ENCODE data around the gene SORCS3. TPM values are rescaled to one million over a fixed set of nuclear protein-coding genes. Genes with fewer than 3 reads are reported as not detected.

SORCS3 gene
- total RNA-seq, 3 donors from 2014 or later, result 0.60 TPM; not detected in 2

DNA sequence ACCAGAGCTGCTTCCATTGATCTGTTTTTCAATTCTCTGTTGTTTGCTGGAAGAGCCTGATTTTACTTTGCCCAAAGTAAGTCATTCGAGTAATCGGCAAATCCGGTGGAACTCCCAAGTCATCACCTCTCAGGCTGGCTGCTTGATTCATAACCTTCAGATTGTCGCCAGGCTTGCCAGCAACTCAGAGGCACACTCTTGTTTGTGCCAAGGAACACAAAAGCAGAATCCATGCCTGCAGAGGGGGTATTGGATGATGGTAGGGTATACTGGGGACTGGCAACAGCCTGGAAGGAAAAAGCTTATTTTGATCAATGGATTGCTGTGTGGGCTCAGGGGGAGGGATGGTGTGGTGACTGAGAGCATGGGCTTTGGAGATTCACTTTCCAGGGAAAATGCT, 542.4 kb downstream of the SORCS3 start:
- intact Hi-C loops (cut with DNase I, micrococcal nuclease), result no loop called here
- Histone ChIP-seq H3K4me3 (no peak overlapping the region), H3K36me3 (ENCODE audit: low read depth) (no peaks in the 10 kb centered on the region), H3K4me1 (ENCODE audit: low read depth) (no peaks in the 10 kb centered on the region), H3K9me3 (no peaks in the 10 kb centered on the region)
- no peak for ATAC-seq
- TF ChIP-seq, protein P1, sequence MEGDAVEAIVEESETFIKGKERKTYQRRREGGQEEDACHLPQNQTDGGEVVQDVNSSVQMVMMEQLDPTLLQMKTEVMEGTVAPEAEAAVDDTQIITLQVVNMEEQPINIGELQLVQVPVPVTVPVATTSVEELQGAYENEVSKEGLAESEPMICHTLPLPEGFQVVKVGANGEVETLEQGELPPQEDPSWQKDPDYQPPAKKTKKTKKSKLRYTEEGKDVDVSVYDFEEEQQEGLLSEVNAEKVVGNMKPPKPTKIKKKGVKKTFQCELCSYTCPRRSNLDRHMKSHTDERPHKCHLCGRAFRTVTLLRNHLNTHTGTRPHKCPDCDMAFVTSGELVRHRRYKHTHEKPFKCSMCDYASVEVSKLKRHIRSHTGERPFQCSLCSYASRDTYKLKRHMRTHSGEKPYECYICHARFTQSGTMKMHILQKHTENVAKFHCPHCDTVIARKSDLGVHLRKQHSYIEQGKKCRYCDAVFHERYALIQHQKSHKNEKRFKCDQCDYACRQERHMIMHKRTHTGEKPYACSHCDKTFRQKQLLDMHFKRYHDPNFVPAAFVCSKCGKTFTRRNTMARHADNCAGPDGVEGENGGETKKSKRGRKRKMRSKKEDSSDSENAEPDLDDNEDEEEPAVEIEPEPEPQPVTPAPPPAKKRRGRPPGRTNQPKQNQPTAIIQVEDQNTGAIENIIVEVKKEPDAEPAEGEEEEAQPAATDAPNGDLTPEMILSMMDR (IDR thresholded peaks at IDR 0.05), result no peak
- DNase-seq, result no peak

GRCh38 chr10:105185161-105185560, 544.1 kb downstream of the SORCS3 start:
- no peak overlapping the region for H3K4me3 ChIP-seq
- H3K4me1 ChIP-seq (ENCODE audit: low read depth), result no peaks in the 10 kb centered on the region
- H3K9me3 ChIP-seq, result no peaks in the 10 kb centered on the region
- intact Hi-C loops (cut with DNase I, micrococcal nuclease), result no loop called here
- TF ChIP-seq, protein P1 (IDR thresholded peaks at IDR 0.05), result no peak
- ATAC-seq (no peak), DNase-seq (no peak)
- no peaks in the 10 kb centered on the region for H3K36me3 ChIP-seq (ENCODE audit: low read depth)

DNA sequence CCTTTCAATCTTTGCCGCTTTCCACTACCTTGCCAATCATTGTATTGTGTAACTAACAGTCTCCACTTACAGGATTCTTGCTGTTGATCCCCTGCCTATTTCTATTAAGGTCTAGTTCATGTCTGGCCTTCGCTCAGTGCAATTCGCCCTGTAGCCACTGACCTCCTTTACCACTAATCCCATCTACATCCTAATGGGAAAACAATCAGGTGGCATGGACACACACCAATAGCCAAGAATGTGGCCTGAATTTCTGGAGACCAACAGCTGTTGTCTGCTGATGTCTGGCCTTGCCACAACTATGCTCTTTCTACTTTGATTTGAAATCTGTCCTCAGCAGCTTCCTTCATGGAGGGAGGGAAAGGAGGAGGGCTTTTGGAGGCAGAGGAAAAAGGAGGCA, 546.2 kb downstream of the SORCS3 start:
- DNase-seq (no peak), ATAC-seq (no peak)
- Histone ChIP-seq H3K4me1 (ENCODE audit: low read depth) (no peaks in the 10 kb centered on the region), H3K9me3 (no peaks in the 10 kb centered on the region), H3K4me3 (no peak overlapping the region), H3K36me3 (ENCODE audit: low read depth) (no peaks in the 10 kb centered on the region)
- TF ChIP-seq, protein P1 (IDR thresholded peaks at IDR 0.05), result no peak
- intact Hi-C loops (cut with DNase I, micrococcal nuclease), result no loop called here

GRCh38 chr10:105188737-105189462, 547.8 kb downstream of the SORCS3 start:
- Histone ChIP-seq H3K36me3 (ENCODE audit: low read depth) (no peaks in the 10 kb centered on the region), H3K4me1 (ENCODE audit: low read depth) (no peaks in the 10 kb centered on the region), H3K4me3 (no peak overlapping the region), H3K9me3 (no peaks in the 10 kb centered on the region)
- DNase-seq (no peak), ATAC-seq (no peak)
- intact Hi-C loops (cut with DNase I, micrococcal nuclease), result no loop called here
- TF ChIP-seq, protein P1 (IDR thresholded peaks at IDR 0.05), result no peak

DNA sequence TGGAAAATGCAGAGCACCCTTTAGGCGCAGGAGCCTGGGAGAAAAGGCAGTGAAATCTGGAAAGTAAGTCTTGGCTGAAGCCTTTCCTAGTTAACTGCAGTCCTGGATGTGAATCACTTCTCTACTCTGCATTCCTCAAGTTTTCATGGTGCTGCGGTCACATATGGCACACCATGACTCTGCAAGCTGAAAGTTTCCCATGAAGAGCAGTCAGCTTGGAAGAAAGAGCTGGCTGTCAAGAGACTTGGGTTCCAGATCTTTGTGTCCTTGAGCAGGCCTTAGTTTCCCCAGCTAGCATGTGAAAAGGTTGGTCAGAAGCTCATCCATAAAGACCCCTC, 548.3 kb downstream of the SORCS3 start:
- Histone ChIP-seq H3K36me3 (ENCODE audit: low read depth) (no peaks in the 10 kb centered on the region), H3K4me1 (ENCODE audit: low read depth) (no peaks in the 10 kb centered on the region), H3K9me3 (no peaks in the 10 kb centered on the region), H3K4me3 (no peak overlapping the region)
- intact Hi-C loops (cut with DNase I, micrococcal nuclease), result no loop called here
- TF ChIP-seq, protein P1 (IDR thresholded peaks at IDR 0.05), result no peak
- DNase-seq (no peak), ATAC-seq (no peak)

DNA sequence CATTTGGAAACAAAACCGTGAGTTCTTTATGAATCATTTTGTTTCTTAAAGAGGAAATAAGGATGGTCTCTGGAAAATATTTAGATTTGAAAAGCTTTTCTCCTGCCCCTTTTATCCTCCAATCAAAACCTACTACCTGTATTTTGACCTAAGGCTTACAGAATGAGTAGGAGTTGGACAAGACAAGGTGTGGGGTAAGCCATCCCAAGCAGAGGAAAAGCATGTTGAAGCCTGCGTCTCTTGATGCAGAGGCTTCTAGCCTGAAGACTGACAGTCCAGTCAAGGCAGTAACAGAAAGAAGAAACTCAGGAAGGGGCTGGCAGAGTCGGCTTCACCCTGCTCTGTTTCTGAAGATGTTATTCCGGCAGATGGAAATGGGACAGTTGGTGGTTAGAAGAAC, 551.1 kb downstream of the SORCS3 start:
- no peak for DNase-seq
- intact Hi-C loops (cut with DNase I, micrococcal nuclease), result no loop called here
- Histone ChIP-seq H3K9me3 (no peaks in the 10 kb centered on the region), H3K36me3 (ENCODE audit: low read depth) (no peaks in the 10 kb centered on the region), H3K4me3 (no peak overlapping the region), H3K4me1 (ENCODE audit: low read depth) (no peaks in the 10 kb centered on the region)
- ATAC-seq, result no peak
- TF ChIP-seq, protein P1 (IDR thresholded peaks at IDR 0.05), result no peak
